GM23338 (cell line): ENCODE results near the gene MPP2.

Source experiments
- CREB1 ChIP-seq: fragments of 250-450 bp; sonication (Bioruptor Pico); IDR thresholded peaks from 2 replicates; pipeline ENCODE4 v1.5.0; 2020; ENCODE audit warnings: low read depth, mild to moderate bottlenecking, moderate library complexity
- EZH2 ChIP-seq: fragments of 200-600 bp; sonication (generic); IDR thresholded peaks from one replicate; pipeline ENCODE4 v1.8.0; 2017; ENCODE audit warnings: antibody characterized with exemption, mild to moderate bottlenecking, low read depth; ENCODE audit not compliant: unreplicated experiment
- EZH2phosphoT487 ChIP-seq: fragments of 200-600 bp; sonication (generic); IDR thresholded peaks from one replicate; pipeline ENCODE4 v1.8.1; 2018; ENCODE audit warnings: antibody characterized with exemption; ENCODE audit not compliant: unreplicated experiment
- JUNB ChIP-seq: IDR thresholded peaks from one replicate; pipeline ENCODE4 v1.6.1; 2016; ENCODE audit warnings: antibody characterized with exemption; ENCODE audit not compliant: unreplicated experiment
- NANOG ChIP-seq: IDR thresholded peaks from 2 replicates; pipeline ENCODE4 v1.6.1; 2016; ENCODE audit warnings: antibody characterized with exemption, borderline replicate concordance
- POLR2AphosphoS5 ChIP-seq: IDR thresholded peaks from 2 replicates; pipeline ENCODE4 v1.6.1; 2016; ENCODE audit warnings: antibody characterized with exemption, low read depth
- STAT1 ChIP-seq: IDR thresholded peaks from one replicate; pipeline ENCODE4 v1.6.1; 2016; ENCODE audit warnings: antibody characterized with exemption; ENCODE audit not compliant: unreplicated experiment
- ZNF114 ChIP-seq: fragments of 250-450 bp; sonication (Bioruptor Pico); IDR thresholded peaks from 2 replicates; pipeline ENCODE4 v1.5.0; 2020; ENCODE audit warnings: mild to moderate bottlenecking, moderate library complexity
- ZNF331 ChIP-seq: fragments of 250-450 bp; sonication (Bioruptor Pico); IDR thresholded peaks from 2 replicates; pipeline ENCODE4 v1.5.0; 2020; ENCODE audit warnings: low read depth, mild to moderate bottlenecking, moderate library complexity
- TF ChIP-seq, protein P1 (sequence below), 2 experiments: fragments of 200-600 bp in 1 of 2; sonication (generic) in 1 of 2; conservative IDR thresholded peaks; 2 replicates each; pipeline versions ENCODE4 v1.5.1 to v1.6.1; 2016 to 2017; ENCODE audit warnings: antibody characterized with exemption in 2 of 2, low read depth in 2 of 2, mild to moderate bottlenecking in 2 of 2, moderate library complexity in 1 of 2
- TF ChIP-seq, protein P2 (sequence below): IDR thresholded peaks from one replicate; pipeline ENCODE4 v1.6.1; 2018; ENCODE audit warnings: antibody characterized with exemption; ENCODE audit not compliant: unreplicated experiment
- TF ChIP-seq, protein P3 (sequence below): IDR thresholded peaks from 2 replicates; pipeline ENCODE4 v1.6.1; 2016; ENCODE audit warnings: antibody characterized with exemption

DNA sequence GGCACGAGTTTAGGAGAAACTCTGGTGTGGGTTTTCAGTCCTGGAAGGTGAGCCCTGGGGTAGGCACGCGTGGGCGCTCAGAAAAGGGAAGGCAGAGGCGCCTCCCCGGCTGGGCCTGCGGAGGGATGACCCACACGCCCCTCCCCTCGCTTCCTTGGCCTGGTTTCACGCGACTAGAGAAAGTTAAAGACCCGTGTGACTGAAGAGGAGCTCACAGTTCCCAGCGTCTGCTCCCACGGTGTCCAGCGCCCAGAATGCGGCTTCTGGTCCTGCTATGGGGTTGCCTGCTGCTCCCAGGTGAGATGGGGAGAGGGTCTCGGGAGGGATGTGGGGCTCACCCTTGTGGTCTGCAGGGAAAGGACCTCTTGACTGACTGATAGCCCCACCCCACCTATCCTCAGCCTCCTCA lies 60.4 kb downstream of the MPP2 start, which contains the start of gene CD300LG:
- TF ChIP-seq POLR2AphosphoS5: no peak
- TF ChIP-seq, protein P1, sequence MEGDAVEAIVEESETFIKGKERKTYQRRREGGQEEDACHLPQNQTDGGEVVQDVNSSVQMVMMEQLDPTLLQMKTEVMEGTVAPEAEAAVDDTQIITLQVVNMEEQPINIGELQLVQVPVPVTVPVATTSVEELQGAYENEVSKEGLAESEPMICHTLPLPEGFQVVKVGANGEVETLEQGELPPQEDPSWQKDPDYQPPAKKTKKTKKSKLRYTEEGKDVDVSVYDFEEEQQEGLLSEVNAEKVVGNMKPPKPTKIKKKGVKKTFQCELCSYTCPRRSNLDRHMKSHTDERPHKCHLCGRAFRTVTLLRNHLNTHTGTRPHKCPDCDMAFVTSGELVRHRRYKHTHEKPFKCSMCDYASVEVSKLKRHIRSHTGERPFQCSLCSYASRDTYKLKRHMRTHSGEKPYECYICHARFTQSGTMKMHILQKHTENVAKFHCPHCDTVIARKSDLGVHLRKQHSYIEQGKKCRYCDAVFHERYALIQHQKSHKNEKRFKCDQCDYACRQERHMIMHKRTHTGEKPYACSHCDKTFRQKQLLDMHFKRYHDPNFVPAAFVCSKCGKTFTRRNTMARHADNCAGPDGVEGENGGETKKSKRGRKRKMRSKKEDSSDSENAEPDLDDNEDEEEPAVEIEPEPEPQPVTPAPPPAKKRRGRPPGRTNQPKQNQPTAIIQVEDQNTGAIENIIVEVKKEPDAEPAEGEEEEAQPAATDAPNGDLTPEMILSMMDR (conservative IDR thresholded peaks at IDR 0.05; ENCODE audit: low read depth in 2 of 2): peak in 1 of 2 experiments; percentile 21; a peak in 1 of 4 replicates
- TF ChIP-seq CREB1: no peak
- TF ChIP-seq EZH2phosphoT487: no peak
- no peak for TF ChIP-seq EZH2
- TF ChIP-seq JUNB: no peak
- TF ChIP-seq, protein P2, sequence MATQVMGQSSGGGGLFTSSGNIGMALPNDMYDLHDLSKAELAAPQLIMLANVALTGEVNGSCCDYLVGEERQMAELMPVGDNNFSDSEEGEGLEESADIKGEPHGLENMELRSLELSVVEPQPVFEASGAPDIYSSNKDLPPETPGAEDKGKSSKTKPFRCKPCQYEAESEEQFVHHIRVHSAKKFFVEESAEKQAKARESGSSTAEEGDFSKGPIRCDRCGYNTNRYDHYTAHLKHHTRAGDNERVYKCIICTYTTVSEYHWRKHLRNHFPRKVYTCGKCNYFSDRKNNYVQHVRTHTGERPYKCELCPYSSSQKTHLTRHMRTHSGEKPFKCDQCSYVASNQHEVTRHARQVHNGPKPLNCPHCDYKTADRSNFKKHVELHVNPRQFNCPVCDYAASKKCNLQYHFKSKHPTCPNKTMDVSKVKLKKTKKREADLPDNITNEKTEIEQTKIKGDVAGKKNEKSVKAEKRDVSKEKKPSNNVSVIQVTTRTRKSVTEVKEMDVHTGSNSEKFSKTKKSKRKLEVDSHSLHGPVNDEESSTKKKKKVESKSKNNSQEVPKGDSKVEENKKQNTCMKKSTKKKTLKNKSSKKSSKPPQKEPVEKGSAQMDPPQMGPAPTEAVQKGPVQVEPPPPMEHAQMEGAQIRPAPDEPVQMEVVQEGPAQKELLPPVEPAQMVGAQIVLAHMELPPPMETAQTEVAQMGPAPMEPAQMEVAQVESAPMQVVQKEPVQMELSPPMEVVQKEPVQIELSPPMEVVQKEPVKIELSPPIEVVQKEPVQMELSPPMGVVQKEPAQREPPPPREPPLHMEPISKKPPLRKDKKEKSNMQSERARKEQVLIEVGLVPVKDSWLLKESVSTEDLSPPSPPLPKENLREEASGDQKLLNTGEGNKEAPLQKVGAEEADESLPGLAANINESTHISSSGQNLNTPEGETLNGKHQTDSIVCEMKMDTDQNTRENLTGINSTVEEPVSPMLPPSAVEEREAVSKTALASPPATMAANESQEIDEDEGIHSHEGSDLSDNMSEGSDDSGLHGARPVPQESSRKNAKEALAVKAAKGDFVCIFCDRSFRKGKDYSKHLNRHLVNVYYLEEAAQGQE: no peak
- TF ChIP-seq, protein P3, sequence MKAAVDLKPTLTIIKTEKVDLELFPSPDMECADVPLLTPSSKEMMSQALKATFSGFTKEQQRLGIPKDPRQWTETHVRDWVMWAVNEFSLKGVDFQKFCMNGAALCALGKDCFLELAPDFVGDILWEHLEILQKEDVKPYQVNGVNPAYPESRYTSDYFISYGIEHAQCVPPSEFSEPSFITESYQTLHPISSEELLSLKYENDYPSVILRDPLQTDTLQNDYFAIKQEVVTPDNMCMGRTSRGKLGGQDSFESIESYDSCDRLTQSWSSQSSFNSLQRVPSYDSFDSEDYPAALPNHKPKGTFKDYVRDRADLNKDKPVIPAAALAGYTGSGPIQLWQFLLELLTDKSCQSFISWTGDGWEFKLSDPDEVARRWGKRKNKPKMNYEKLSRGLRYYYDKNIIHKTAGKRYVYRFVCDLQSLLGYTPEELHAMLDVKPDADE: no peak
- TF ChIP-seq NANOG: no peak
- no peak for TF ChIP-seq STAT1
- no peak for TF ChIP-seq ZNF114
- TF ChIP-seq ZNF331 (CRISPR knock-in tag): no peak
